PC-3 (cell line): ENCODE data around the gene KIF5C.

Source experiments
- EZH2 ChIP-seq: fragments of 300-600 bp; sonication (generic); IDR thresholded peaks from one replicate; pipeline ENCODE4 v1.6.1; 2017; ENCODE audit warnings: antibody characterized with exemption, mild to moderate bottlenecking, low read length; ENCODE audit not compliant: unreplicated experiment
- TF ChIP-seq, protein P1 (sequence below): fragments of 300-600 bp; sonication (generic); conservative IDR thresholded peaks from 2 replicates; pipeline ENCODE4 v1.5.1; 2017; ENCODE audit warnings: antibody characterized with exemption, low read depth, mild to moderate bottlenecking, low read length

DNA sequence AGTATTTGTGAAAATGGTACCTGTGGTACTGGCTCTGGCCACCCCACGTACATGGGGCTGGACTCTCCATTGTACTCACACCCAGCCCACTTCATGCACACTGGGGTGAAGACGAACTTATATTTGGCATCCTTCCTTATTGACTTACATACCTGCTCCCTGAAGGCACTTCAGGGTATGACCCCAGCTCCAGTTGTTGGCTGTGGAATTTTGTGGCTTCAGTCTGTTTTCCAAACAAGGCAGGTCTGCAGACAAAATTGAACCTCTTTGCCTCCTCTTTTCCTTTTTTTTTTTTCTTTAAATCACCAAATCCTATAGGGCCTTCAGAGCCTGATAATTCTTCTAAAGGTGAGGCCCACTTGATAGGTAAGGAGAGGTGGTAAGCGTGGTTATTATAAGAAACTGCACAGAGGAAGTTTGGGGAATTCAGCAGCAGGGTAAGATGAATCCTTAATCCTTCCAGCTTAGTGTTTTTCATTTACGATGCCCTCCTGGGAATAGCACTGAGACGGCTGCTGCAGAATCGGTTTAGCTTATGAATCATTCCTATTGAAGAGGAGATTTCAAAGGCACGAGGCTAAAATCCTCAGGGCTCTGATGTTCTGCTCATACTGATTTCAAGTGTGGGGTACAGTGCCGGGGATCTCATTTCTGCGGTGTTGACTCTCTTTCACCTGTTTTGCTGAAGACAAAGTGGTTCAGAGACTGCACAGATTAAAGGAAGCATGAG lies 55.2 kb downstream of the KIF5C start:
- TF ChIP-seq, protein P1, sequence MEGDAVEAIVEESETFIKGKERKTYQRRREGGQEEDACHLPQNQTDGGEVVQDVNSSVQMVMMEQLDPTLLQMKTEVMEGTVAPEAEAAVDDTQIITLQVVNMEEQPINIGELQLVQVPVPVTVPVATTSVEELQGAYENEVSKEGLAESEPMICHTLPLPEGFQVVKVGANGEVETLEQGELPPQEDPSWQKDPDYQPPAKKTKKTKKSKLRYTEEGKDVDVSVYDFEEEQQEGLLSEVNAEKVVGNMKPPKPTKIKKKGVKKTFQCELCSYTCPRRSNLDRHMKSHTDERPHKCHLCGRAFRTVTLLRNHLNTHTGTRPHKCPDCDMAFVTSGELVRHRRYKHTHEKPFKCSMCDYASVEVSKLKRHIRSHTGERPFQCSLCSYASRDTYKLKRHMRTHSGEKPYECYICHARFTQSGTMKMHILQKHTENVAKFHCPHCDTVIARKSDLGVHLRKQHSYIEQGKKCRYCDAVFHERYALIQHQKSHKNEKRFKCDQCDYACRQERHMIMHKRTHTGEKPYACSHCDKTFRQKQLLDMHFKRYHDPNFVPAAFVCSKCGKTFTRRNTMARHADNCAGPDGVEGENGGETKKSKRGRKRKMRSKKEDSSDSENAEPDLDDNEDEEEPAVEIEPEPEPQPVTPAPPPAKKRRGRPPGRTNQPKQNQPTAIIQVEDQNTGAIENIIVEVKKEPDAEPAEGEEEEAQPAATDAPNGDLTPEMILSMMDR: no peak
- no peak for TF ChIP-seq EZH2
